IMR-90 (cell line): ENCODE results near the gene RBM15B. TPM values are rescaled to one million over a fixed set of nuclear protein-coding genes. Genes with fewer than 3 reads are reported as not detected.

ENCODE experiments used
- ATAC-seq: fragments of 200-7000 bp; cut with Tn5 transposase; 2 replicates; pipeline ENCODE4 v1.9.1; 2020; ENCODE audit warnings: low read depth, mild to moderate bottlenecking, moderate library complexity
- BruUV-seq: library from RNA; stranded (reverse); fragments of 400-500 nt; replicated peaks from 2 replicates; lab custom pipeline; 2021; lab: Mats Ljungman, UMichigan
- CTCF ChIA-PET: fragments of 300-600 bp; formaldehyde crosslinking; extraction: SDS; loops from one replicate; lab custom pipeline; 2021; ENCODE audit warnings: antibody characterized with exemption; lab: Yijun Ruan, JAX
- POLR2A ChIA-PET: fragments of 300-600 bp; sonication (Branson Sonifier 250); formaldehyde crosslinking; loops from one replicate; lab custom pipeline; 2022; ENCODE audit warnings: antibody characterized with exemption; ENCODE audit not compliant: unreplicated experiment; lab: Charles Lee
- DNase-seq: peaks from one replicate; pipeline ENCODE4 v3.0.0; 2013
- H2AFZ ChIP-seq: replicated peaks from 2 replicates; pipeline ENCODE3; 2013; ENCODE audit warnings: low read length, mild to moderate bottlenecking; ENCODE audit not compliant: poor library complexity
- H2AK5ac ChIP-seq: 2 replicates; pipeline ENCODE4 v1.6.1; 2013; ENCODE audit warnings: low read depth, low read length, inconsistent platforms
- H2AK9ac ChIP-seq: replicated peaks from 2 replicates; pipeline ENCODE3; 2013; ENCODE audit warnings: mild to moderate bottlenecking, low read depth, low read length, moderate library complexity; ENCODE audit not compliant: poor library complexity
- H2BK120ac ChIP-seq: 2 replicates; pipeline ENCODE4 v1.6.1; 2013; ENCODE audit warnings: low read depth, low read length, inconsistent platforms
- H2BK15ac ChIP-seq: 3 replicates; pipeline ENCODE4 v1.6.1; 2013; ENCODE audit warnings: low read depth, low read length, inconsistent platforms
- H2BK20ac ChIP-seq: 2 replicates; pipeline ENCODE4 v1.6.1; 2013; ENCODE audit warnings: low read depth, mild to moderate bottlenecking, inconsistent platforms, low read length, moderate library complexity
- H2BK5ac ChIP-seq: 2 replicates; pipeline ENCODE4 v1.6.1; 2013; ENCODE audit warnings: mild to moderate bottlenecking, low read depth, low read length, inconsistent platforms; ENCODE audit not compliant: poor library complexity, severe bottlenecking
- H3K14ac ChIP-seq: replicated peaks from 2 replicates; pipeline ENCODE4 v1.6.1; 2013; ENCODE audit warnings: low read depth, low read length, inconsistent platforms
- H3K18ac ChIP-seq: 2 replicates; pipeline ENCODE4 v1.6.1; 2013; ENCODE audit warnings: low read depth, low read length, control low read depth
- H3K23ac ChIP-seq: 2 replicates; pipeline ENCODE4 v1.6.1; 2013; ENCODE audit warnings: low read depth, low read length, inconsistent platforms
- H3K27ac ChIP-seq: 2 replicates; pipeline ENCODE4 v1.5.1; 2013; ENCODE audit warnings: mild to moderate bottlenecking, control low read depth, low read length; ENCODE audit not compliant: insufficient read depth
- H3K27me3 ChIP-seq: 2 replicates; pipeline ENCODE4 v1.6.1; 2013; ENCODE audit warnings: low read length; ENCODE audit not compliant: control insufficient read depth, insufficient read depth
- H3K36me3 ChIP-seq: 2 replicates; pipeline ENCODE4 v1.6.1; 2013; ENCODE audit warnings: low read length, mixed read lengths; ENCODE audit not compliant: control insufficient read depth, insufficient read depth
- H3K4ac ChIP-seq: 2 replicates; pipeline ENCODE4 v1.6.1; 2013; ENCODE audit warnings: low read depth, low read length, inconsistent platforms
- H3K4me1 ChIP-seq: 2 replicates; pipeline ENCODE4 v1.6.1; 2013; ENCODE audit warnings: low read length, mixed read lengths; ENCODE audit not compliant: control insufficient read depth, insufficient read depth
- H3K4me2 ChIP-seq: 2 replicates; pipeline ENCODE4 v1.6.1; 2013; ENCODE audit warnings: low read depth, mild to moderate bottlenecking, control low read depth, low read length, moderate library complexity
- H3K4me3 ChIP-seq: 2 replicates; pipeline ENCODE4 v1.5.1; 2013; ENCODE audit warnings: low read depth, mild to moderate bottlenecking, control low read depth, low read length, moderate library complexity; ENCODE audit not compliant: insufficient read depth
- H3K56ac ChIP-seq: 2 replicates; pipeline ENCODE4 v1.6.1; 2013; ENCODE audit warnings: low read length, inconsistent platforms; ENCODE audit not compliant: insufficient read depth; ENCODE audit errors: extremely low read depth
- H3K79me1 ChIP-seq, 2 experiments: 2 replicates each; pipeline ENCODE4 v1.6.1; 2013; ENCODE audit warnings: low read length in 2 of 2, inconsistent platforms in 1 of 2, low read depth in 1 of 2
- H3K9ac ChIP-seq: 2 replicates; pipeline ENCODE4 v1.6.1; 2013; ENCODE audit warnings: low read depth, low read length, control low read depth
- H3K9me1 ChIP-seq: 2 replicates; pipeline ENCODE4 v1.6.1; 2013; ENCODE audit warnings: low read length, inconsistent platforms; ENCODE audit not compliant: insufficient read depth
- H3K9me3 ChIP-seq: 2 replicates; pipeline ENCODE4 v1.6.1; 2013; ENCODE audit warnings: low read length; ENCODE audit not compliant: control insufficient read depth, insufficient read depth
- H4K20me1 ChIP-seq: 2 replicates; pipeline ENCODE4 v1.6.1; 2013; ENCODE audit warnings: low read length, inconsistent platforms; ENCODE audit not compliant: insufficient read depth
- H4K5ac ChIP-seq: 2 replicates; pipeline ENCODE4 v1.6.1; 2013; ENCODE audit warnings: mild to moderate bottlenecking, low read depth, low read length, control low read depth
- H4K8ac ChIP-seq, 2 experiments: 2 replicates each; pipeline ENCODE4 v1.6.1; 2013; ENCODE audit warnings: low read depth in 2 of 2, low read length in 2 of 2, control low read depth in 1 of 2, inconsistent platforms in 1 of 2
- H4K91ac ChIP-seq: 2 replicates; pipeline ENCODE4 v1.6.1; 2013; ENCODE audit warnings: low read depth, low read length, inconsistent platforms; ENCODE audit not compliant: insufficient read depth
- CEBPB ChIP-seq: IDR thresholded peaks from 2 replicates; pipeline ENCODE4 v1.6.1; 2012; ENCODE audit warnings: low read depth, low read length, improper control_type of control experiment
- CHD1 ChIP-seq: IDR thresholded peaks from 2 replicates; pipeline ENCODE4 v1.6.1; 2012; ENCODE audit warnings: low read depth, low read length, improper control_type of control experiment
- CTCF ChIP-seq: conservative IDR thresholded peaks from 2 replicates; pipeline ENCODE4 v1.5.1; 2012; ENCODE audit warnings: mild to moderate bottlenecking, low read depth, low read length, improper control_type of control experiment
- FOS ChIP-seq: fragments of 150-350 bp; IDR thresholded peaks from 2 replicates; pipeline ENCODE4 v1.6.1; 2016; ENCODE audit warnings: low read depth, low read length
- MAFK ChIP-seq: IDR thresholded peaks from 2 replicates; pipeline ENCODE4 v1.6.1; 2012; ENCODE audit warnings: low read depth, low read length, improper control_type of control experiment
- MAZ ChIP-seq: IDR thresholded peaks from 2 replicates; pipeline ENCODE4 v1.6.1; 2012; ENCODE audit warnings: low read depth, mild to moderate bottlenecking, low read length, improper control_type of control experiment, moderate library complexity, borderline replicate concordance
- NFE2L2 ChIP-seq: fragments of 150-350 bp; IDR thresholded peaks from 2 replicates; pipeline ENCODE4 v1.6.1; 2016; ENCODE audit warnings: low read depth, mild to moderate bottlenecking, low read length
- POLR2A ChIP-seq: IDR thresholded peaks from 2 replicates; pipeline ENCODE4 v1.6.1; 2012; ENCODE audit warnings: mild to moderate bottlenecking, low read depth, low read length
- RAD21 ChIP-seq: IDR thresholded peaks from 2 replicates; pipeline ENCODE4 v1.6.1; 2012; ENCODE audit warnings: low read length, improper control_type of control experiment
- RCOR1 ChIP-seq: IDR thresholded peaks from 2 replicates; pipeline ENCODE4 v1.6.1; 2012; ENCODE audit warnings: mild to moderate bottlenecking, low read length, improper control_type of control experiment; ENCODE audit not compliant: insufficient replicate concordance
- RFX5 ChIP-seq: IDR thresholded peaks from 2 replicates; pipeline ENCODE4 v1.8.0; 2012; ENCODE audit warnings: low read depth, mild to moderate bottlenecking, low read length, moderate library complexity
- SMC3 ChIP-seq: fragments of 150-350 bp; IDR thresholded peaks from 2 replicates; pipeline ENCODE4 v1.6.1; 2016; ENCODE audit warnings: low read depth, mild to moderate bottlenecking, antibody characterized with exemption, low read length, moderate library complexity
- USF2 ChIP-seq: fragments of 150-350 bp; IDR thresholded peaks from 2 replicates; pipeline ENCODE4 v1.6.1; 2017; ENCODE audit warnings: mild to moderate bottlenecking, antibody characterized with exemption, low read length, low read depth
- WGBS, 2 experiments: methylation state at CpG; one replicate each; pipeline versions ENCODE4 v1.1.5 to v1.1.7; 2013; ENCODE audit warnings: missing lambda C conversion rate in 2 of 2; ENCODE audit not compliant: insufficient read length in 1 of 2; ENCODE audit errors: extremely low coverage in 2 of 2; 5-methylcytosine and 5-hydroxymethylcytosine counted together
- dilution Hi-C: fragments of 300-500 bp; cut with HindIII; formaldehyde crosslinking; loops from one replicate; pipeline ENCODE4 v1.14.3; 2018; ENCODE audit warnings: low sequenced_read_pairs; ENCODE audit not compliant: unreplicated experiment
- in situ Hi-C: fragments of 300-500 bp; cut with MboI; formaldehyde crosslinking; loops from 3 replicates; pipeline ENCODE4 v1.14.3; 2019; ENCODE audit warnings: low sequenced_read_pairs, inconsistent platforms, mixed read lengths
- intact Hi-C: fragments of 100-400 bp; cut with micrococcal nuclease; formaldehyde crosslinking; loops from 2 replicates; pipeline ENCODE4 v1.10.0; 2022
- polyA plus RNA-seq, 3 experiments: library from polyadenylated mRNA; depleted of rRNA; stranded (reverse); fragments of >200 nt; gene quantifications; 2 replicates each; pipeline ENCODE4 v1.2.3, GENCODE V29; 2012; ENCODE audit warnings: low replicate concordance in 1 of 3
- total RNA-seq: library from RNA; depleted of rRNA; stranded (reverse); fragments of >200 nt; gene quantifications from 2 replicates; pipeline ENCODE4 v1.2.3, GENCODE V29; 2012
- TF ChIP-seq, protein P1 (sequence below): fragments of 150-350 bp; IDR thresholded peaks from 2 replicates; pipeline ENCODE4 v1.6.1; 2016; ENCODE audit warnings: low read depth, mild to moderate bottlenecking, low read length, moderate library complexity, borderline replicate concordance

RBM15B gene
- total and polyA plus RNA-seq, 2 of the 4 experiments (the other 2 are of a cell fraction), result 16.2 to 17.4 TPM

DNA sequence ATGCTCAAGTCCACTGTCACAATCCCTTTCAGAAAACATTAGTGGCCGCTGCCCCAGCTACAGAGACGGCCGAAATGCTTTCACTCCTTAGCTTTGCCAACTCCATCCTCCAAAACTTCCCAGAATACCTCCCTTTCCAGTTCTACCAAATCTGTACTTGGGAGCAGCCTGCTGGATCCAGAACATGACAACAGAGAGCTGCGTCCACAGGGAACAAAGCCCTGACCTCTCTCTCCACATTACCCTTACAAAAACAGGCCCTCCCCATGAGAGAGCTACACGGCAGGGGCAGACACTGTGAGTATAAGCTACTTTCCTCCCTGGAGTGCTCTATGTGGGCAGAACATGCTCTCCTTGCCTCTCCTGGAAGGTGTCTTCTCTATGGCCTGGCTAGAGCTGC is 6.3 kb downstream of the RBM15B start:
- Histone ChIP-seq H3K9me3 (no peaks in the 10 kb centered on the region), H2BK5ac (no peak overlapping the region), H2BK120ac (no peak overlapping the region), H4K8ac (no peak overlapping the region), H3K4ac (no peak overlapping the region), H4K5ac (no peak overlapping the region; the same call in 1 of the 2 replicates), H3K4me2 (no peak overlapping the region), H2AK5ac (no peak overlapping the region), H3K9ac (no peak overlapping the region), H3K27ac (no peak overlapping the region), H4K20me1 (peaks cover 43% of the 10 kb centered on the region), H2AFZ (no peak overlapping the region), H3K4me3 (no peak overlapping the region), H3K27me3 (no peaks in the 10 kb centered on the region), H3K14ac (no peak overlapping the region), H3K79me1 (peaks cover 14 to 50% of the 10 kb centered on the region in 2 experiments; a peak in 3 of 4 replicates), H3K56ac (no peak overlapping the region), H3K18ac (no peak overlapping the region), H3K23ac (no peak overlapping the region), H2AK9ac (no peak overlapping the region), H2BK20ac (no peak overlapping the region), H3K4me1 (peaks cover 21% of the 10 kb centered on the region), H3K9me1 (peaks cover 18% of the 10 kb centered on the region), H2BK15ac (no peak overlapping the region), H4K91ac (no peak overlapping the region), H3K36me3 (peaks cover 56% of the 10 kb centered on the region)
- no peak for ATAC-seq
- dilution Hi-C loops, result no loop called here
- WGBS, 2 experiments, result 60% methylated on average over 3 of the region's 5 CpGs; no CpG with 5 or more reads in 1 of the 2 experiments
- DNase-seq, result no peak
- no TSS peak for BruUV-seq
- no peak for TF ChIP-seq FOS
- no peak for TF ChIP-seq RAD21
- TF ChIP-seq USF2, result no peak
- no peak for TF ChIP-seq MAZ
- no peak for TF ChIP-seq CTCF
- TF ChIP-seq POLR2A, result no peak
- no peak for TF ChIP-seq RFX5
- no peak for TF ChIP-seq NFE2L2
- TF ChIP-seq, protein P1, sequence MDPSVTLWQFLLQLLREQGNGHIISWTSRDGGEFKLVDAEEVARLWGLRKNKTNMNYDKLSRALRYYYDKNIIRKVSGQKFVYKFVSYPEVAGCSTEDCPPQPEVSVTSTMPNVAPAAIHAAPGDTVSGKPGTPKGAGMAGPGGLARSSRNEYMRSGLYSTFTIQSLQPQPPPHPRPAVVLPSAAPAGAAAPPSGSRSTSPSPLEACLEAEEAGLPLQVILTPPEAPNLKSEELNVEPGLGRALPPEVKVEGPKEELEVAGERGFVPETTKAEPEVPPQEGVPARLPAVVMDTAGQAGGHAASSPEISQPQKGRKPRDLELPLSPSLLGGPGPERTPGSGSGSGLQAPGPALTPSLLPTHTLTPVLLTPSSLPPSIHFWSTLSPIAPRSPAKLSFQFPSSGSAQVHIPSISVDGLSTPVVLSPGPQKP, result no peak
- TF ChIP-seq CHD1, result no peak
- TF ChIP-seq RCOR1, result no peak
- TF ChIP-seq CEBPB, result no peak
- TF ChIP-seq SMC3, result no peak
- TF ChIP-seq MAFK, result no peak
- in situ Hi-C loops, result loop anchor here (25.0 kb wide), 2 partner anchors 540 to 1060 kb away; partner anchors contain the start of genes PARP3, RASSF1, RRP9 and TUSC2
- ChIA-PET CTCF (no interaction called here), POLR2A (no interaction called here)
- intact Hi-C loops, result no loop called here
